GM20431 (cell line): ENCODE data around the gene TRIP12.
"Not testable (repeated sequence)": the region's sequence is repeated elsewhere in the genome, so short reads cannot be mapped to it uniquely, and the experiment has no call there.

ENCODE experiments used
- in situ Hi-C: fragments of 300-500 bp; cut with MseI, MboI; formaldehyde crosslinking; loops from one replicate; pipeline ENCODE4 v1.15.0; 2020; ENCODE audit warnings: low sequenced_read_pairs; ENCODE audit not compliant: unreplicated experiment

TRIP12 gene

GRCh38 chr2:229921892-229922448, at the start of gene TRIP12:
Gene TRIP12 (minus strand): TSS chr2:229922009. CDS start chr2:229880079, 41,930 bp downstream.
- in situ Hi-C loops: loop anchor here (25.0 kb wide), 1 partner anchor 110 kb away; no protein-coding TSS in a partner anchor

DNA sequence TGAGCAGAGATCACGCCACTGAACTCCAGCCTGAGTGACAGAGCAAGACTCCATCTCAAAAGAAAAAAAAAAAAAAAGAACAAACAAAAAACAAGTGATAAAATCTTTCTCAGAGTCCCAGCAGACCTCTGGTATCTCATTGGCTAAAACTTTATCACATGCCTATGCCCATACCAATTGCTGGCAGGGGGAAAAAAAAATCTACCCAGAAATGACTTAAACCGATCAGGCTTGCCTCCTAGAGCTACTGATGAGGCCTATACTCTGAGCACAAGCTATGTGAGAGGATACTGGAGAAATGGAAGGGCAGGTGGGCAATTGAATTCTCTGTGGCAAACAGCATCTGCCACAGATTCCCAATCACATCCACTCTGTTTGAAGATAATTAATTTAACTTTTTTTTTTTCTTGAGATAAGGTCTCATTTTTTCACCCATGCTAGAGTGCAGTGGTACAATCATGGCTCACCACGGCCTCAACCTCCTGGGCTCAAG, 49.5 kb upstream of the TRIP12 start:
- in situ Hi-C loops: no loop called here

DNA sequence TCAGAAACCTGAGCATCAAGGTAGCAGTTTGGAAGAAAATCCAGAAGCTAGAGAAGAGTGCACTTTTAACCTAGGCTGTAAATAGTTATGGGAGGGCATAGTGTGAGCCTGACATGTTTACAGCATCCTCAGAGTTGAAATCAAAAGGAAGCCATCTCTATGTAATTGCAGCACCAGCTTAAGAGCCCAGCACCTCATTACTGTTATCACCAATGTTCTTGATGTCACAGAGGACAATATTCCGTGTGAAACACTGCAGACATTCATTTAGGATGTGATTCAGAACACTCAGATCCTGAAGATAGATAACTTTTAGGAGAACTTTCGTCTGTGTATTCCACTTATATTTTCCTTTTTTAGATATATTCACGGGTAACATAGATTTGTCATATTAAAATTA, 48.6 kb upstream of the TRIP12 start:
- in situ Hi-C loops: no loop called here

GRCh38 chr2:229969921-229970320, 48.1 kb upstream of the TRIP12 start:
- in situ Hi-C loops: no loop called here

GRCh38 chr2:229963596-229963995, 41.8 kb upstream of the TRIP12 start:
- in situ Hi-C loops: not testable (repeated sequence)

DNA sequence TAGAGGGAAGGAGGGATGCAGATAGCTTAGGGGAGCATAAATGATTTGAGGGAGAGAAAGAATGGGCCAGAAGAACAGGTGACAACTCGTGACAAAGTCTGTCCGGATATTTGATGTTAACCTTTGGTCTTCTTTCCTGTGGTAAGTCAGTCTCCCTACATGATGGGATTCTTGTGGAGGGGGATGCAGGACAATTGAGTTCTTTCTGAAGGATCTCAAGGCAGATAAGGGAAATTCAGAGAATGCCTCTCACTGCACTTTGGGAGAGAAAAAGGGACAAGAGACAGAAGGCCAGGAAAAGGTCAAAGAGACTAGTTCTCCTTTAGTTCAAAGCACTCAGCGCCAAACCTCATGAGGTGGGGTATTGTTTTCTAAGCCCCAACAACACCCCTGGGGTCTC, 34.7 kb upstream of the TRIP12 start:
- in situ Hi-C loops: no loop called here

- in situ Hi-C loops: no loop called here
Observed at GRCh38 chr2:229955663-229956062, 33.9 kb upstream of the TRIP12 start.

DNA sequence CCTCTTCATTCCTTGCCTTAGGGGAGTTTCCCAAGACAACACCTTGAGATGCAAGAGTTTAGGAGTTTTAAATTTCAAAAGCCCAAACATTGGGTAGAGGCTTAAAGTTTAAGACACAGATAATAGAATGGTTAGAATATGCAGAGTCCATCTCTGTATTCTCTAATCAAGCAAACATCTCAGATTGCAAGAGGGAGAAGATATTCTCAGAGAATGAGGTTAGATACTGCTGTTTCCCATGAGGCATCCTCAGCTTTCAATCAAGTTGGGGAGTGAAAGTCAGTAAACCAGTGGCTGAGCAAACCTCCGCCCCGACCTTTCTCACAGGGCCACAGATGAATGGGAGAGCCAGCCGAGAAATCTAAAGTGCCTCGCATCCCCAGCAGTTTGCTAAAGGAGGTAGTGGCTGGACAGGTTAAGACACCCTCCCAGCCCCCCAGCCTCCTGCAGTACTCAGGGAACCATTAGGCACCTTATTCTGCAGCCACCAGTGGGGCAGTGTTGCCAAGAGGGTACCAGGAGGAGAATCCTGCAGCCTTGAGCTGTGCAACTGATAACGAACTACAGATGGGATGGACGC, 30.5 kb upstream of the TRIP12 start:
- in situ Hi-C loops: no loop called here

DNA sequence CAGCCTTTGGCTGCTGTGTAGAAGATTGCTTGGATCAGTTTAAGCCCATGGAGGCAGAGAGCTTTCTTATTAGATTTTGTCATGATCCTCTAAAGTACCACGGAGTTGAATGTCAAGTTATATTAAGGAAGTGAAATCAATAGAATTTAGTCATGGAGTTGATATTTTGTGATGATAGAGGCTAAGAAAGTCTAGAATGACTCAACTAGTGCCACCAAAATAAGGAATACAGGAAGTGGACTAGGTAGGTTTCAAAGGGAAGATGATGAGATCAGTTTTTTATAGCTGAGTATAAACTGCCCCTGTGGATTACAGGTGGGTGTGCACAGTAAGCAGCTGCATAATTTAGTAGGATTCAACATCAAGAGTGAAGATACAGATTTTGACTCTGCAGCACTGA, 25.7 kb upstream of the TRIP12 start:
- in situ Hi-C loops: no loop called here

GRCh38 chr2:229945975-229946374, 24.2 kb upstream of the TRIP12 start:
- in situ Hi-C loops: no loop called here

- in situ Hi-C loops: no loop called here
Observed at GRCh38 chr2:229943770-229944449, 22.1 kb upstream of the TRIP12 start.

- in situ Hi-C loops: no loop called here
Observed at GRCh38 chr2:229943171-229943570, 21.4 kb upstream of the TRIP12 start.

DNA sequence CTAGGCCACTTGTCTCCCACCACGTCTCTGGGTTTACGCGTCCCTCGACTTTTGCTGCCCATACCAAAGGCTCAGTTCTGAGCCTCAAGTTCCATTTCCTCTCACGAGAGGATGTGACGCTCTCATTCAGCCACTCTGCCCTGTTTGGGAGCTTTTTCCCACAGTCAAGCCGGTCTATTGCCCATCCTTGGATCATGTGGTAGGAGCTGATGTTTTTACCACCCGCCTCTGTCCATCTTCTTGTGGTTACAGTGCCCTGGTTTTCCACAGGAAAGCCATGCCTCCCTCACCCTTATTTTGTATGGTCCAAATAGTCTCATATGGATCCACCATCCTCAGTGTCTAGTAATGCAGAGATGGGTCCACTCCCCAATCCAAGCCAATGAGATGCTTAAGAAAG, 20.9 kb upstream of the TRIP12 start:
- in situ Hi-C loops: no loop called here

DNA sequence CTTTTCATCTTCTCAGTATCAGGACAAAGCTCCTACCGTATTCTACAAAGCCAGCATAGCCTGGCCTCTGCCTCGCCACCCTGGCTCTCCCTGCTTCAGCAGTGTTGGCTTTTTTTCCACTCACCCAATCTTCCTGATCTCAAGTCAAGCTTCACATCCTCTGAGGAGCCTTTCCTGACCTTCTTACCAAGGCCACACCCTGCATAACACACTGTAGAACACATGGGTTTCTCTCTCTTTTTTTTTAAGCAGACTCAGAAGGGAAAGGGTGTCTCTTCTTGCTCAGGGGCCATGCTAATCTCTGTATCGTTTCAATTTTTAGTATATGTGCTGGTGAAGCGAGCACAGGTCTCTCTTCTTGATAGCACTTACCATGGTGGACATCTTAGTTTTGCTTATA, 15.7 kb upstream of the TRIP12 start:
- in situ Hi-C loops: no loop called here

GRCh38 chr2:229931241-229931640, 9.4 kb upstream of the TRIP12 start:
- in situ Hi-C loops: no loop called here

GRCh38 chr2:229930656-229931055, 8.8 kb upstream of the TRIP12 start:
- in situ Hi-C loops: no loop called here

DNA sequence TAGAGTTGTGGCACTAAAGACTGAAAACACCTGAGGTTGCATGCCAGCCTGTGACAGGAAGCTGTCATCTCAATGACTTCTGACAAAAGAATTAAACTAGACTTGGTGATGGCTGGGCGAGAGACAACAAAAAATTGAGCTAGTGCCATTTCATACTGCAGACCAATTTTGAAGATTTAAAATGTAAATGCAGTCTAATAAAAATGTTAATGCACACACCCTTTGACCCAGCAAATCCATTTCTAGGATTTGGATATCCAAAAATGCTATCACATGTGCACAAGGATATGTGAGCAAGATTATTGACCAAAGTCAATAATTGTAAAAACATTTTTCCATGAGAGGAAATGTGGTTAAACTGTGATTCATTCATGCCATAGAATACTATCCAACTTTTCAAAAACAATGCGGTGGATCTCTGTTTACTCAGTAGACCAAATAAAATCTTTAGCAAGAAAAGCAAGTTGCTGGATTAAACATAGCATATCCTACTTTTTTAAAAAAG, 6.1 kb upstream of the TRIP12 start:
- in situ Hi-C loops: no loop called here

GRCh38 chr2:229925201-229925600, 3.4 kb upstream of the TRIP12 start:
- in situ Hi-C loops: no loop called here

DNA sequence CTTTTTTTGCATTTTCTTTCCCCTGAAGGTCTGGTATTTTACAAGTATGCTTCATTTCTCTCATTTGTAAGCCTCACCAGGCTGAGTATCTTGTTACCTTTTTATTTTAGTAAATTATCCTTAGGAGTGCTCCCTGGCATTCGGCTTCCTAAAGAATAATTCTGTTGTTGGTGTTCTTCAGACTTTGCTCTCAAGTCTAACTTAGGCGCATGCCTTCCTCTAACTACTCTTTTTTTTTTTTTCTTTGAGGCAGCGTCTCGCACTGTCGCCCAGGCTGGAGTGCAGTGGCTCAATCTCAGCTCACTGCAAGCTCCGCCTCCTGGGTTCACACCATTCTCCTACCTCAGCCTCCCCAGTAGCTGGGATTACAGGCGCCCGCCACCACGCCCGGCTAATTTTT, 2.7 kb upstream of the TRIP12 start:
- in situ Hi-C loops: loop anchor here (25.0 kb wide), 1 partner anchor 112 kb away; no protein-coding TSS in a partner anchor

DNA sequence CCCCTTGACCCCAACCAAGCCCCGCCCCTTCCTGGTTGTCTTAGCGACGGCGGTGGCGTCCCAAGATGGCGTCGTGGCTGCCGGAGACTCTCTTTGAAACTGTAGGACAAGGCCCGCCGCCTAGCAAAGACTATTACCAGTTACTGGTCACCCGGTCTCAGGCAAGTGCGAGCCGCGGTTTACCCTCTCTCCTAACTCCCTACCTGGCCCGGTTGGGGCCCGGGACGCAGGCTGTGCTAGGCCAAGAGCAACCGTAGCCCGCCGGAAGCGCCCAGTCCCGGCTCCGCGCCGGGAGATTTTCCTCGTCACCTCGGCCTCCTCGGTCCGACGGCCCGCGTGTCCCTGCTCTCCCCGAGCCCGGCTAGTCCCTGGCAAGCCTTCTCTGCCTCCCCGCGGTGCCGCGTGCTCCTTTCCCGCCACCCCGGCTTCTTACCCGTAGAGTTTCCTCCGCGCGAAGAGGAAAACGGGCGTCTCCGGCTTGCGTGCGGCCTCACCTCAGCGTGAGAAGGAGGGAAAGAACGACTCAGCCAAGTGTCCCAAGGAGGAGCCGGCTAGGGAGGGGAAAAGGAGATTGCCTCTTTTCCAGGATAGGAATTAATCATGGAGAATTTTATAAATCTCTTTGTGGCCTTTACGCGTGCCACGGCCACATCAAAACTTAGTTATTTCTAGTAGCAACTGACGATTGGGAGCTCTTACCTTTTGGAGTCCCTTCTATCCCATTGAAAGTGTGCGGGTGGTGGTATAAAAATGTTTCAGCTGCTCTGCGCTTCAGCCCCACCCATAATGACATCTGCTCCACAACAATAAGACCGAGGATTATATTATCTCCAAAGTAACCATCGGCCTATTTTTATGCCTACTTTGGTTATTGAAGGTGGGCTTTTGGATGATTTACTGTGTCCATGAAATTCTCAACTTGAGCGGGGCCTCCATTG, 909 bp upstream of the TRIP12 start, which contains the start of gene FBXO36:
FBXO36 (plus strand) TSS at position 55 of the 938 bp plus-strand sequence; CDS start at position 66, 11 bp downstream.
- in situ Hi-C loops: loop anchor here (25.0 kb wide), 1 partner anchor 110 kb away; no protein-coding TSS in a partner anchor
